M059J (cell line): Measurements from ENCODE around the gene SIRT7. TPM values are rescaled to one million over a fixed set of nuclear protein-coding genes. Genes with fewer than 3 reads are reported as not detected.
"Not testable (repeated sequence)": the region's sequence is repeated elsewhere in the genome, so short reads cannot be mapped to it uniquely, and the experiment has no call there.

Experiments used
- DNase-seq: peaks from one replicate; pipeline ENCODE4 v3.0.0-alpha.2; 2012; ENCODE audit warnings: low read depth
- total RNA-seq: library from RNA; depleted of rRNA; stranded (reverse); fragments of >200 nt; shearing (Covaris generic); gene quantifications from 2 replicates; pipeline ENCODE4 v1.2.3, GENCODE V29; 2014

SIRT7 gene
- total RNA-seq, 1 experiment from 2014 or later: 22.0 TPM

DNA sequence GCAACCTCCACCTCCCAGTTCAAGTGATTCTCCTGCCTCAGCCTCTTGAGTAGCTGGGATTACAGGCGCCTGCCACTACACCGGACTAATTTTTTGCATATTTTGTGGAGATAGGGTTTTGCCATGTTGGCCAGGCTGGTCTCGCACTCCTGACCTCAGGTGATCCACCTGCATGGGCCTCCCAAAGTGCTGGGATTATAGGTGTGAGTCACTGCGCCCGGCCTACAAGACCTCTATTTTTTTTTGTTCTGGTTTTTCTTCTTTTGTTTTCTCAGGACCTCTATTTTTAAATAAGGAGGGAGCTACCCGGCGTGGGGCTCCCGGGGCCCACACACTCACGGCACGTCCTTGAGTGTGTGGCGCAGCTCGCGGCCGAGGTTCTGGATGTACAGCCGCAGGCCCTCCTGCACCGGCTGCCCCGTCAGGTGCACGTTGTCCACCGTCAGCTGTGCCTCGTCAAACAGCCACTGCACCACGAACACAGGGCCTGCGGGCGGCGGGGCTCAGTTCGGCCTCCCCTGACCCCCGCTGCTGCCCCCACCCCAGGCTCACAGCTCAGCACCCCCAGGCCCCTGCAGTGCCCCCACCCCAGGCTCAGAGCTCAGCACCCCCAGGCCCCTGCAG is 37.2 kb upstream of the SIRT7 start:
- DNase-seq: no peak

DNA sequence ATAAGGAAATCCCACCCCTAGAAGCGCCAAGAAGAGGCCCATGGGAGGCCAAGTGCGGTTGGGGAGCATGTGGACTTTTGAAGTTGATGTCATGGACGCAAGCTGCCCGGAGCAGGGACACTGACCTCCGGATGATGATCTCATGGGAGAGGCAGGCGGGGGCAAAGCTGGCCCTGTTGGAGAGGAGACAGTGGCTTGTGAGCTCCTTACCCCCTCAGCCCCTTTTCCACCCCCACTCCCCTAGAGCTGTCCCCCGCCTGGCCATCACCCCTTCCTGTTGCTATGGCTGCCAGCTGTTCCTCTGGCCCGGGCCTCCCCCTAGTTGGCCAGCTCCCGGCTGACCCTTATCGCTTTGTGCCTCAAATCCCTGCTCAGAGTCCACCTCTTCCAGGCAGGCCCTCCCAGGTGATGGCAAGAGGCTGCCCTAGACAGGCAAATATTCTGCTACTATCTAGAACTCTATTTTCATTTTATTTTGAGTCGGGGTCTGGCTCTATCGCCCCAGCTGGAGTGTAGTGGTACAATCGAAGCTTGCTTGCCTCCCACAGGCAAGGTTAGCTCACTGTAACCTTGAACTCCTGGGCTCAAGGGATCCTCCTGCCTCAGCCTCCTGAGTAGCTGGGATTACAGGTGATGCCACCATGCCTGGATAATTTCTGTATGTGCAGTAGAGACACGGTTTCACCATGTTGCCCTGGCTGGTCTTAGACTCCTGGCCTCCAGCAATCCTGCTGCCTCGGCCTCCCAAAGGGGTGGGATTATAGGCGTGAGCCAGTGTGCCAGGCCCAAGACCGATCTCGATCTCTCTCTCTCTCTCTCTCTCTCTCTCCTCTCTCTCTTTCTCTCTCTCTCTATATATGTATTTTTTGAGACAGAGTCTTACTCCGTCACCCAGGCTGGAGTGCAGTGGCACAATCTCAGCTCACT is 36.4 kb upstream of the SIRT7 start:
- DNase-seq: no peak

- DNase-seq: not testable (repeated sequence)
Measured at GRCh38 chr17:81953443-81953842, 35.5 kb upstream of the SIRT7 start.

GRCh38 chr17:81952792-81953228 is 34.8 kb upstream of the SIRT7 start:
- DNase-seq: no peak

DNA sequence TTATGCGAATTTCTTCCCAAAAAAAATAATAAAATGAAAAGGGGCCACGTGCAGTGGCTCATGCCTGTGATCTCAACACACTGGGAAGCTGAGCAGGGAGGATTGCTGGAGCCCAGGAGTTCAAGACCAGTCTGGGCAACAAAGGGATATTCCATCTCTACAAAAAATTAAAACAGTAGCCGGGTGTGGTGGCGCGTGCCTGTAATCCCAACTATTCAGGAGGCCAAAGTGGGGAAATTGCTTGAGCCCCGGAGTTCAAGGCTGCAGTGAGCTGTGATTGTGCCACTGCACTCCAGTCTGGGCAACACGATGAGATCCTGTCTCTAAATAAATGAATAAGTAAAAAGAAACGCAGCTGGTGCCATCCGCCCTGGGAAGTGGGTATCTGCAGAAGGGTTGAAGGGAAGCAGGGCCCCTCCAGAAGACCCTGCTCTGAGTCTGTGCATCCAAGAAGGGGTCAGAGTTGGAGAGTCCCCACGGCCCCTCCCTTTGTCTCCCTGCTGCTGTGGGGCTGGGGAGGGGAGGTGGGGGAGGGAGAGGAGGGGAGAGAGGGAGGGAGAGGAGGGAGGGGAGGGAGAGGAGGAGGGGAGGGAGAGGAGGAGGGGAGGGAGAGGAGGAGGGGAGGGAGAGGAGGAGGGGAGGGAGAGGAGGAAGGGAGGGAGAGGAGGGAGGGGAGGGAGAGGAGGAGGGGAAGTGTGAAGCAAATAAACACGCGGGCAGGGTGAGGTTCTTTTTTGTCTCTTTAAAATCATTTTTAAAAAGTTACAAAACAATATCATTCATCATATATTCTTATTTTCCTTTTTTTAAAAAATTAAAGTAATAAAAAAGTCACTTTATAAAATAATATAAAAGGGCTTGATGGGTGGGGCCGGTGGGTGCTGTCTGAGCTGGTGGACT is 34.1 kb upstream of the SIRT7 start:
- DNase-seq: no peak

- no peak for DNase-seq
Measured at GRCh38 chr17:81950501-81950900, 32.5 kb upstream of the SIRT7 start.

DNA sequence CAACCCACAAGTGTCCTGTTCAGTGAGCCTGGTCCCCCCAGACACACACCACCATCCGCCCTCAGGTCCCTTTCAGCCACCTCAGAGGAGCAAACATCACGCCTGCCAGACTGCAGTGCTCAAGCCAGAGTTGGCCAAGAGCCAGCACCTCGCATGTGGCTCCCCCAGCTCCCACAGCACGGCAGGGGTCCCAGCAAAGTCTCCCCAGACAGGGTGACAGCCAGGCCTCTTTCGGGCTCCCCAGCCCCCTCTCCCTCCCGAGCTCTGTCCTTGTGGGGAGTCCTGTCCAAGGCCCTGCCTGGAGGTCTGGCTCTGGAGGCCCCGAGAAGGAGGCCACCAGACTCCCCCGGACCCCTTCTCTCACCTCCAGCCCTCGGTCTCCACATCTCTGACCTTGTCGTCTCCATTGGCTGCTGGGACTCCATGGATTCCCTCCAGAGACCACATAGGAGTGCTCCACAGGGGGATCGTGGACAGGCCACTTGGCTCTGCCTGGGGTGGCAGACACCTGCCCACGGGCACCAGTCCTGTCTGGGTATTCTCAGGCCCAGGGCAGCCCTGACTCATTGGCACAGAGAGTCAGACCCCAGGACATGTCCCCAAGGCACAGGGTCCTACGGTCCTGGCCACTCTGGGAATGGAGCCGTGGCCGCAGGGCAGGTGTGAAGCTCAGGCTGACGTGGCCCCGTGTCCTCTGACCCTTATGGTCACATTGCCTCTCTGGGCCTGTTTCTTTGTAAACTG is 30.8 kb upstream of the SIRT7 start:
- no peak for DNase-seq

- no peak for DNase-seq
Measured at GRCh38 chr17:81947189-81947588, 29.2 kb upstream of the SIRT7 start, which contains the start of gene MYADML2. Gene MYADML2, minus strand, starts transcription at chr17:81947233. Its CDS starts 5,492 bp downstream, at chr17:81941741.

DNA sequence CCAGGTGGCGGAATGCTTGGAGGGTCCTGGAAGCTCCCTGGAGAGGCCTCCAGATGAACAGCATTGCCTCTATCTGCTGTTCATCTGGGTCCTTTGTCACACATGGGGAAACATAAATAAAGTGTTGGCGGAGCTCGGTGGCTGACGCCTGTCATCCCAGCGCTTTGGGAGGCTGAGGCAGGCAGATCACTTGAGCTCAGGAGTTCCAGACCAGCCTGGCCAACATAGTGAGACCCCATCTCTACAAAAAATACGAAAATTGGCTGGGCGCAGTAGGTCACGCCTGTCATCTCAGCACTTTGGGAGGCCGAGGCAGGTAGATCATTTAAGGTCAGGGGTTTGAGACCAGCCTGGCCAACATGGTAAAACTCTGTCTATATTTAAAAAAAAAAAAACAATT is 26.9 kb upstream of the SIRT7 start:
- no peak for DNase-seq

- no peak for DNase-seq
Measured at GRCh38 chr17:81942167-81942553, 24.2 kb upstream of the SIRT7 start.

GRCh38 chr17:81941484-81942166 is 23.6 kb upstream of the SIRT7 start:
- no peak for DNase-seq

DNA sequence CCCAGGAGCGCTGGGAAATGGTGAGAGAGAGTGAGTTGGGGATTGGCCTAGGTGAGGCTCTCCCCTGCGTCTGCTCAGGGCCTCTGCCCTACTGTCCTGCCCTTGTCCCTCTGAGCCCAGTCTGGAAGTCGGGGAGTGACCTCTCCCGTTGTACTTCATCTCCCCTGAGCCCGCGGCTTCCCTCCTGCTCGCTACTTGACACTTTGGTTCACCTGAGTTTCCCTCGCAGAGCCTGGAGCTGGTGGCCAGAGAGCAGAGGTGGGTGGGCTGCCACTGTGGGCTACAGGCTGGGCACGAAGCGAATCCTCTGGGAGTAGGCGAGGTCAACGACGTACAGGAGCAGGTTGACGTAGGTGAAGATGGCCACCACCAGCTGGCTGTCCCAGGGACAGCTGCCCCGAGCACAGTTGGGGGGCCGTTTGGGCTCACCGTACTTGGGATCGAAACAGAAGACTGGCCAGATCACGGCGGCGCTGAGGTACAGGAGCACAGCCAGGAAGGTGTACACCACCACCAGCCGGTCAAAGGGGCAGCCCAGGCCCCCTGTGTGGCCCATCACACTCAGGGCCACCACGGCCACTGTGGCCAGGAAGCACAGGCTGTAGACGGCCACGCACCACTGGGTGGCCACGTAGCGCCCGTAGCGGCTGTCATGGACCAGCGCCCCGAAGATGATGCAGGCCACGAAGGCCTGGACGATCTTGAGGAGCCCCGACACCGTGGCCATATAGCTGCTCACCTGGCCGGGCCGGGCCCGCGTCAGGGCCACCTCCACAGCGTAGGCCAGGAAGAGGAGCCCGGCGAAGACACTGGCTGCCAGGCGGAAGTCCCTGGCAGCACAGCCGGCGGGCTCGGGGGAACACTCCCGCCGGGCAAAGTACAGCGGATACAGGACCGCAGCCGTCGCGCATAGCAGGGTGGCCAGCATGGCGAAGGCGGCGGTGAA is 22.8 kb upstream of the SIRT7 start:
- no peak for DNase-seq

DNA sequence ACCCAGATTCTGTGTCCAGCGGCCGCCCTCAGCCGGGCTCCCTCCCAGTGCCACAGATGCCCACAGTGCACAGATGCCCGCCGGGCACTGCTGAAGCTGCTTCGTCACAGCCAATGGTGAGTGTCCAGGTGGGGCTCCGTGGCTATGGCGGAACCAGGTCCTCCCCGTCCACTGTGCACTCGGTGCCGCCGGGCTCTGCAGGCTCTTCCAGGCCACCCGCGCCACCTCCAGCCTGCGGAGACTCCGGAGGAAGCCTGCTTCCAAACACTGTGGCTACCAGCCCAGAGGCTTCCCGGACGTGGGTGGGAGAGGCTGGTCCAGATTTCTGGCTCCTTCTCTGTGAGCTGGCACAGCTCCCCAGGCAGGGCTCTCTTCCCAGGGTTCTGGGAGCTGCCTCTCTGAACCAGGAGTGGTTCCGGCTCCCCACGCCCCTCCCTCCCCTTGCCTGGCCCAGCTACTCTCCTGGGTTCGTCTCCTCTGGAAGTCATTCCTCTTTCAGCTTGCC is 22.0 kb upstream of the SIRT7 start:
- DNase-seq: no peak

GRCh38 chr17:81939218-81939617 is 21.2 kb upstream of the SIRT7 start:
- no peak for DNase-seq

DNA sequence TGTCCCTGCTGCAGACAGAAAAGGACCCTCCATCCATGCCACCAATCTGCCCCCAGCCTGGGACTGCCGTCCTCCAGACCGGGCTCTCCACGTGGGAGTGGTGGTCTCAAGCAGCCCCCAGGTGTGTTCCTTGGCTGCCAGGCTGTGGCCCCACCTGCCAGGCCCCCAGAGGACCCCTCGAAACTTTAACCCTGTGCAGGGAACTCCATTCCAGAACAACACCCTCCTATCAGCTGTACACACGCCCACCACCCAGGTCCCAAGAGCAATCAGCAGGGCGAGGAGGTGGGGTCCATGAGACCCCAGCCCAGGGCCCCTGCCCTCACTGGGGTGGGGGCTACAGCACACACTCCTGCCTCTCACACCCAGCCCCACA is 17.7 kb upstream of the SIRT7 start:
- no peak for DNase-seq

GRCh38 chr17:81934850-81935708 is 17.1 kb upstream of the SIRT7 start:
- no peak for DNase-seq

GRCh38 chr17:81934098-81934757 is 16.3 kb upstream of the SIRT7 start:
- no peak for DNase-seq

DNA sequence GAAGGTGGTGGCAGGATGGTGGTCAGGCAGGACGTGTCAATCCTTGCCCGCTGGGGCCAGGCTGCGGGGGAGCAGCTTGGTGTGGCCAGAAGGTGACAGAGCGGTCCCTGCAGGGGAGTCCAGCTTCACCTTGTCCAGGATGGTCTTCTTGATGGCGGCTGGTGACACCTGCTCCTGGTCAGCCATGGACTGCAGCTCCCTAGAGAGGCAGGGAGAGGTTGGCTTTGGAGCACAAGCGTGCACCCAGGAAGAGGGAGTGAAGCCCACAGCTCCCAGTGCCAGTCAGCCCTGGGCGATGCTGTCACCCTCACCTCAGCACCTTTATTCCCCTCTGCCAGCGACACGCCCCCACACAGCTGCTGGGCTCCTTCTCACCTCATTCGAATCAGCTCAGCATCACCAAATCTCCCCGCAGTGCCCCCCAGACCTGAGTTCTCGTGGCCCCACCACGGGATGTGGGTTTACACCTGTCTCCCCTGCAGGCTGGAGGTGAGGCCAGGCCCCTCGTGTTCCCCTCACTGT is 15.3 kb upstream of the SIRT7 start:
- DNase-seq: no peak
